ENCODE data around the gene ITGB5.

ITGB5 gene

GRCh38 chr3:124805671-124806070, 81.5 kb downstream of the ITGB5 start:
- Histone ChIP-seq H2AFZ (ENCODE audit: low read length) (no peak overlapping the region), H3K9me3 (ENCODE audit: low read length) (no peaks in the 10 kb centered on the region), H3K4me2 (ENCODE audit: low read length) (no peak overlapping the region), H4K20me1 (ENCODE audit: insufficient read depth, low read length) (no peaks in the 10 kb centered on the region), H3K27me3 (ENCODE audit: insufficient read depth, low read length) (0 out of 2 replicates have a peak, but pooled peaks cover 5% of the 10 kb centered on the region), H3K9ac (ENCODE audit: low read length) (no peak overlapping the region), H3K36me3 (ENCODE audit: insufficient read depth, low read length) (no peaks in the 10 kb centered on the region), H3K4me1 (ENCODE audit: insufficient read depth, low read length, severe bottlenecking) (no peaks in the 10 kb centered on the region), H3F3A (ENCODE audit: insufficient read depth, low read length) (no peaks in the 10 kb centered on the region), H3K4me3 (ENCODE audit: low read depth, low read length, poor library complexity, severe bottlenecking) (no peak overlapping the region), H3K27ac (ENCODE audit: low read depth, low read length, poor library complexity, severe bottlenecking) (no peak overlapping the region), H3K9me2 (ENCODE audit: low read depth, low read length) (no peaks in the 10 kb centered on the region), H3K79me2 (ENCODE audit: insufficient read depth, low read length) (no peaks in the 10 kb centered on the region)
- TF ChIP-seq CTCF (IDR thresholded peaks at IDR 0.05; ENCODE audit: low read length) = no peak
- no peak for TF ChIP-seq EZH2 (IDR thresholded peaks at IDR 0.05; ENCODE audit: borderline replicate concordance, low read length)

- no peak overlapping the region for H3K9ac ChIP-seq (ENCODE audit: low read length)
- no peak overlapping the region for H3K4me2 ChIP-seq (ENCODE audit: low read length)
- H3K4me1 ChIP-seq (ENCODE audit: insufficient read depth, low read length, severe bottlenecking) = no peaks in the 10 kb centered on the region
- H2AFZ ChIP-seq (ENCODE audit: low read length) = no peak overlapping the region
- H3K27me3 ChIP-seq (ENCODE audit: insufficient read depth, low read length) = 0 out of 2 replicates have a peak, but pooled peaks cover 5% of the 10 kb centered on the region
- H3K79me2 ChIP-seq (ENCODE audit: insufficient read depth, low read length) = no peaks in the 10 kb centered on the region
- H3K9me2 ChIP-seq (ENCODE audit: low read depth, low read length) = no peaks in the 10 kb centered on the region
- no peaks in the 10 kb centered on the region for H3F3A ChIP-seq (ENCODE audit: insufficient read depth, low read length)
- TF ChIP-seq EZH2 (IDR thresholded peaks at IDR 0.05; ENCODE audit: borderline replicate concordance, low read length) (no peak), CTCF (IDR thresholded peaks at IDR 0.05; ENCODE audit: low read length) (no peak)
- H3K36me3 ChIP-seq (ENCODE audit: insufficient read depth, low read length) = no peaks in the 10 kb centered on the region
- H3K4me3 ChIP-seq (ENCODE audit: low read depth, low read length, poor library complexity, severe bottlenecking) = no peak overlapping the region
- no peaks in the 10 kb centered on the region for H3K9me3 ChIP-seq (ENCODE audit: low read length)
- no peaks in the 10 kb centered on the region for H4K20me1 ChIP-seq (ENCODE audit: insufficient read depth, low read length)
- H3K27ac ChIP-seq (ENCODE audit: low read depth, low read length, poor library complexity, severe bottlenecking) = no peak overlapping the region
Measured at GRCh38 chr3:124804875-124805274, 82.3 kb downstream of the ITGB5 start.

GRCh38 chr3:124802702-124803101, 84.5 kb downstream of the ITGB5 start:
- Histone ChIP-seq H3K4me3 (ENCODE audit: low read depth, low read length, poor library complexity, severe bottlenecking) (no peak overlapping the region), H3K36me3 (ENCODE audit: insufficient read depth, low read length) (no peaks in the 10 kb centered on the region), H3K4me1 (ENCODE audit: insufficient read depth, low read length, severe bottlenecking) (no peaks in the 10 kb centered on the region), H3K9me3 (ENCODE audit: low read length) (no peaks in the 10 kb centered on the region), H3K27ac (ENCODE audit: low read depth, low read length, poor library complexity, severe bottlenecking) (no peak overlapping the region), H4K20me1 (ENCODE audit: insufficient read depth, low read length) (no peaks in the 10 kb centered on the region), H3K4me2 (ENCODE audit: low read length) (no peak overlapping the region), H3K79me2 (ENCODE audit: insufficient read depth, low read length) (no peaks in the 10 kb centered on the region), H2AFZ (ENCODE audit: low read length) (no peak overlapping the region), H3K9me2 (ENCODE audit: low read depth, low read length) (no peaks in the 10 kb centered on the region), H3K27me3 (ENCODE audit: insufficient read depth, low read length) (0 out of 2 replicates have a peak, but pooled peaks cover 5% of the 10 kb centered on the region), H3K9ac (ENCODE audit: low read length) (no peak overlapping the region), H3F3A (ENCODE audit: insufficient read depth, low read length) (no peaks in the 10 kb centered on the region)
- TF ChIP-seq EZH2 (IDR thresholded peaks at IDR 0.05; ENCODE audit: borderline replicate concordance, low read length) (no peak), CTCF (IDR thresholded peaks at IDR 0.05; ENCODE audit: low read length) (no peak)

Measured in OCI-LY1 (cell line).